ENCODE data around the gene SPN. TPM values are rescaled to one million over a fixed set of nuclear protein-coding genes. Genes with fewer than 3 reads are reported as not detected.
A peak's percentile ranks its signal among the peaks of the same experiment; 100 is the strongest.

SPN gene
- total RNA-seq, 4 donors from 2014 or later: 0.67 to 3.4 (median 0.86) TPM

DNA sequence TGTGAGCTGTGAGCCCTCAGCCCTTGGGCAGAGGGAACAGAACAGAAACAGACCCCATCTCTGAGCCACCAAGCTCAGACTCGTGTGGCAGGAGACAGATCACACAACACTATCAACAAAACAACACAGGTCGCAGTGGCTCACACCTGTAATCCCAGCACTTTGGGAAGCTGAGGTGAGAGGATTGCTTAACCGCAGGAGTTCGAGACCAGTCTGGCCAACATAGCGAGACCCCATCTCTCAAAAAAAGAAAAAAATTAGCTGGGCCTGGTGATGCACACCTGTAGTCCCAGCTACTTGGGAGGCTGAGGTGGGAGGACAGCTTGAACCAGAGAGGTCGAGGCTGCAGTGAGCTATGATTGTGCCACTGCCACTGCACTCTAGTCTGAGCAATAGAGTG is 10.5 kb downstream of the SPN start:
- no peak overlapping the region for H3K4me3 ChIP-seq (replicated peaks in 1 of 3)
- TF ChIP-seq, protein P1, sequence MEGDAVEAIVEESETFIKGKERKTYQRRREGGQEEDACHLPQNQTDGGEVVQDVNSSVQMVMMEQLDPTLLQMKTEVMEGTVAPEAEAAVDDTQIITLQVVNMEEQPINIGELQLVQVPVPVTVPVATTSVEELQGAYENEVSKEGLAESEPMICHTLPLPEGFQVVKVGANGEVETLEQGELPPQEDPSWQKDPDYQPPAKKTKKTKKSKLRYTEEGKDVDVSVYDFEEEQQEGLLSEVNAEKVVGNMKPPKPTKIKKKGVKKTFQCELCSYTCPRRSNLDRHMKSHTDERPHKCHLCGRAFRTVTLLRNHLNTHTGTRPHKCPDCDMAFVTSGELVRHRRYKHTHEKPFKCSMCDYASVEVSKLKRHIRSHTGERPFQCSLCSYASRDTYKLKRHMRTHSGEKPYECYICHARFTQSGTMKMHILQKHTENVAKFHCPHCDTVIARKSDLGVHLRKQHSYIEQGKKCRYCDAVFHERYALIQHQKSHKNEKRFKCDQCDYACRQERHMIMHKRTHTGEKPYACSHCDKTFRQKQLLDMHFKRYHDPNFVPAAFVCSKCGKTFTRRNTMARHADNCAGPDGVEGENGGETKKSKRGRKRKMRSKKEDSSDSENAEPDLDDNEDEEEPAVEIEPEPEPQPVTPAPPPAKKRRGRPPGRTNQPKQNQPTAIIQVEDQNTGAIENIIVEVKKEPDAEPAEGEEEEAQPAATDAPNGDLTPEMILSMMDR (IDR thresholded peaks at IDR 0.05): no peak
- TF ChIP-seq POLR2A (IDR thresholded peaks at IDR 0.05): no peak
- H3K27me3 ChIP-seq: no peaks in the 10 kb centered on the region
- 94 to 98% methylated on average over 6 of the region's 6 CpGs for WGBS, 2 donors
- no peaks in the 10 kb centered on the region for H3K9me3 ChIP-seq
- H3K36me3 ChIP-seq: no peaks in the 10 kb centered on the region
- no peak for DNase-seq
- no peak overlapping the region for H3K27ac ChIP-seq
- intact Hi-C loops (cut with DNase I): no loop called here
- peaks cover 0 to 4% of the 10 kb centered on the region in 2 donors for H3K4me1 ChIP-seq

DNA sequence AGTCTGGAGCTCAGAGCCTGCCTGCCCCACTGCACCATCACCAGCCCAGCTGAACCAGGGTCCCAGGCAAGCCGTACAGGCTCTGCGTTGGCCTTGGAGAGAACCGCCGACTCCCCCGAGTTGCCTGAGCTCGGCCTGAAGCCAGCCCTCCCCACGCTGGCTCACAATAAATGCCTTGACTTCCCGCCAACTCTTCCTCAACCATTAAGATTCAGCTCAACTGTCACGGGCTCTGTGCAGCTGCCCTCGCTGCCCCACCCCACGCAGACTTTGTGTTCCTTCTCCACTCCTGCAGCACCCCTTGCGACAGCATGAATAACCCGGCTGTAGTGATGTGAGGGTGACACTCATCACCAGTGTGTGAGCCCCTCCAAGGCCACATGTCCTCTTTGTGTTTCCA is 11.1 kb downstream of the SPN start:
- 37 to 44% methylated on average over 7 to 12 of the region's 13 CpGs for WGBS, 2 donors

DNA sequence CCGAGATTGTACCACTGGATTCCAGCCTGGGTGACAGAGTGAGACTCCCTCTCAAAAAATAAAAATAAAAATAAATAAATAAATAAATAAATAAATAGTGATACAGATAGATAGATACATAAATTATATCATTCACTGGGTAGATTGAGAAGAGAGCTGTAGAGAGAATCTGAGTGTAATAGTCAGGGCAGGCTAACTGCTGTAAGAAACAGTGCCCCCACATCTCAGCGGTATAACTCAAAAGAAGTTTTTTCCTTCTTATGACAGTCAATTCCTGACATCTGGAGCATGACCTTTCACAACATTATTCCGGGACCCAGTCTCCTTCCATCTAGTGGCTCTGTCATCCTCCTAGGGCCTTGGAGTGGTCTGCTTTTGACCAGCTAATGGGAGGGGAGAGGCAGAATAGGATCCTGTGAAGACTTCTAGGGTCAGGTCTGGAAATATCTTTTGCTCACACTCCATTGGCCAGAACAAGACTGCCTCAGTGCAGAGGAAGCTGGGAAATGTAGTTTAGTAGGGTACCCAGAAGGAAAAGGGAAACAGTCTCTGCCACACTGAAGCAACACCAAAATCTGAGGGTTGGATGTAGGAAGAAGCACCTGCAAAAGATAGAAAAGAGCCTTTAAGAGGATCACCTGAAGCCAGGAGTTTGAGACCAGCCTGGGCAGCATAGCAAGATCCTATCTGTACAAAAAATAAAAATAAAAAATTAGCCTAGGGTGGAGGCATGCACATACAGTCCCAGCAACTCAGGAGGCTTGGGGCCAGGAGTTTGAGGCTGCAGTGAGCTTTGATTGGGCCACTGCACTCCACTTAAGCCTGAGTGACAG is 13.0 kb downstream of the SPN start:
- H3K27me3 ChIP-seq: no peaks in the 10 kb centered on the region
- H3K27ac ChIP-seq: no peak overlapping the region
- no peak for DNase-seq
- H3K9me3 ChIP-seq: no peaks in the 10 kb centered on the region
- H3K36me3 ChIP-seq: no peaks in the 10 kb centered on the region
- TF ChIP-seq, protein P1 (IDR thresholded peaks at IDR 0.05): no peak
- TF ChIP-seq POLR2A (IDR thresholded peaks at IDR 0.05): no peak
- H3K4me1 ChIP-seq: peaks cover 0 to 4% of the 10 kb centered on the region in 2 donors
- 54 to 61% methylated on average over 3 of the region's 3 CpGs for WGBS, 2 donors
- intact Hi-C loops (cut with DNase I): no loop called here
- H3K4me3 ChIP-seq (replicated peaks in 1 of 3): no peak overlapping the region

More for the DNA sequence above, 11.1 kb downstream of the SPN start:
- TF ChIP-seq, protein P1 (IDR thresholded peaks at IDR 0.05): no peak
- no peak for TF ChIP-seq POLR2A (IDR thresholded peaks at IDR 0.05)
- Histone ChIP-seq H3K4me1 (peaks cover 0 to 4% of the 10 kb centered on the region in 2 donors), H3K9me3 (no peaks in the 10 kb centered on the region), H3K36me3 (no peaks in the 10 kb centered on the region), H3K4me3 (replicated peaks in 1 of 3) (no peak overlapping the region), H3K27me3 (no peaks in the 10 kb centered on the region), H3K27ac (no peak overlapping the region)
- peak; percentile 57 to 61 for DNase-seq
- intact Hi-C loops (cut with DNase I): no loop called here

DNA sequence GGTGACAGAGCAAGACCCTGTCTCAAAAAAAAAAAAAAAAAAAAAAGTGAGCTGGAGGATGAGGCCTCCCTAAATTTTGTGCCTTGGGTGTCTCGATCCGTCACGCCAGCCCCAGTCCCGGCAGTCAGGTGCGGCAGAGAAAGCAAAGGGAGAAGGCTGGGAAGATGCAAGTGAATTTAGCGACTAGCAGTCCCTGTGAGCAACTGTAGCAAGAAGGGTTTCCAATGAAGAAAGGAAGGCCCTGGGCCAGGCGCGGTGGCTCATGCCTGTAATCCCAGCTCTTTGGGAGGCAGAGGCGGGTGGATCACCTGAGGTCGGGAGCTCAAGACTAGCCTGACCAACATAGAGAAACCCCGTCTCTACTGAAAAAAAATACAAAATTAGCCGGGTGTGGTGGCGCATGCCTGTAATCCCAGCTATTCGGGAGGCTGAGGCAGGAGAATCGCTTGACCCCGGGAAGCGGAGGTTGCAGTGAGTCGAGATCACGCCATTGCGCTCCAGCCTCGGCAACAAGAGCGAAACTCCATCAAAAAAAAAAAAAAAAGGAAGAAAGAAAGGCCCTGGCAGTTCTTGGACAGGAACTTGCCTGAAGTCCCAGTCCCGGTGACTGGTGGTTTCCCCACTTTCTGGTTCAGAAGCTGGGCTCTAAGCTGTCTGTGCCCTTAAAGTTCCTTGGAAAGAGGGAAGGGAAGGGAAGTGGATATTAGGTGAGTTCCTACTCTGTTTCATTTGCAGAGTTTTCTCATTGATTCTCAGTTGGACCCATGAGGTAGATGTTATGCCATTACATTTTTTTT is 14.1 kb downstream of the SPN start:
- Histone ChIP-seq H3K36me3 (no peaks in the 10 kb centered on the region), H3K4me3 (replicated peaks in 1 of 3) (no peak overlapping the region), H3K4me1 (peaks cover 0 to 4% of the 10 kb centered on the region in 2 donors), H3K9me3 (no peaks in the 10 kb centered on the region), H3K27ac (no peak overlapping the region), H3K27me3 (no peaks in the 10 kb centered on the region)
- intact Hi-C loops (cut with DNase I): no loop called here
- WGBS, 2 donors: 93 to 94% methylated on average over 23 of the region's 23 CpGs
- TF ChIP-seq, protein P1 (IDR thresholded peaks at IDR 0.05): no peak
- no peak for TF ChIP-seq POLR2A (IDR thresholded peaks at IDR 0.05)
- no peak for DNase-seq
